Keratinocyte (primary cell): ENCODE measurements around the gene URM1. TPM values are rescaled to one million over a fixed set of nuclear protein-coding genes. Genes with fewer than 3 reads are reported as not detected.

Experiments used
- DNase-seq: peaks from one replicate; pipeline ENCODE4 v3.0.0-alpha.2; 2011; ENCODE audit warnings: low read depth, missing footprints, low spot score
- FAIRE-seq: peaks from 2 replicates; lab custom pipeline; 2011; peaks lifted over from hg19 to GRCh38; lab: Jason Lieb, UNC
- H2AFZ ChIP-seq: 2 replicates; pipeline ENCODE4 v1.6.0; 2012; ENCODE audit warnings: low read length, control low read depth, inconsistent platforms; ENCODE audit not compliant: control insufficient read depth
- H3K27ac ChIP-seq: 2 replicates; pipeline ENCODE4 v1.5.1; 2011; ENCODE audit warnings: low read length; ENCODE audit not compliant: control insufficient read depth, insufficient read depth
- H3K27me3 ChIP-seq: 3 replicates; pipeline ENCODE4 v1.6.0; 2011; ENCODE audit warnings: low read length; ENCODE audit not compliant: control insufficient read depth, insufficient read depth; ENCODE audit errors: extremely low read depth
- H3K36me3 ChIP-seq, 2 experiments: 2 replicates in 1 of 2; 3 replicates in 1 of 2; pipeline ENCODE4 v1.5.1; 2011; ENCODE audit warnings: low read length in 2 of 2, mild to moderate bottlenecking in 1 of 2; ENCODE audit not compliant: control insufficient read depth in 2 of 2, insufficient read depth in 2 of 2; ENCODE audit errors: extremely low read depth in 1 of 2
- H3K4me1 ChIP-seq: 3 replicates; pipeline ENCODE4 v1.5.1; 2011; ENCODE audit warnings: low read length; ENCODE audit not compliant: control insufficient read depth, insufficient read depth; ENCODE audit errors: extremely low read depth
- H3K4me2 ChIP-seq: 3 replicates; pipeline ENCODE4 v1.6.0; 2011; ENCODE audit warnings: low read depth, low read length; ENCODE audit not compliant: control insufficient read depth, insufficient read depth; ENCODE audit errors: extremely low read depth
- H3K4me3 ChIP-seq, 3 experiments: fragments of 200-600 bp in 1 of 3; sonication (generic) in 1 of 3; 2 replicates in 2 of 3; 3 replicates in 1 of 3; pipeline ENCODE4 v1.5.1; 2011 to 2016; ENCODE audit warnings: low read length in 3 of 3, mild to moderate bottlenecking in 3 of 3, control low read depth in 2 of 3, inconsistent platforms in 1 of 3, low read depth in 1 of 3, mixed read lengths in 1 of 3, mixed run types in 1 of 3, moderate library complexity in 1 of 3; ENCODE audit not compliant: control insufficient read depth in 2 of 3, insufficient read depth in 2 of 3; ENCODE audit errors: extremely low read depth in 1 of 3
- H3K79me2 ChIP-seq: 2 replicates; pipeline ENCODE4 v1.6.0; 2012; ENCODE audit warnings: low read length; ENCODE audit not compliant: control insufficient read depth, insufficient read depth
- H3K9ac ChIP-seq: 3 replicates; pipeline ENCODE4 v1.6.0; 2011; ENCODE audit warnings: low read length; ENCODE audit not compliant: control insufficient read depth, insufficient read depth; ENCODE audit errors: extremely low read depth
- H3K9me1 ChIP-seq: 3 replicates; pipeline ENCODE4 v1.6.0; 2011; ENCODE audit warnings: low read length; ENCODE audit not compliant: control insufficient read depth, insufficient read depth; ENCODE audit errors: extremely low read depth
- H3K9me3 ChIP-seq: 2 replicates; pipeline ENCODE4 v1.5.1; 2012; ENCODE audit warnings: low read depth, low read length; ENCODE audit not compliant: control insufficient read depth
- H4K20me1 ChIP-seq: 3 replicates; pipeline ENCODE4 v1.6.0; 2011; ENCODE audit warnings: low read length; ENCODE audit not compliant: control insufficient read depth, insufficient read depth; ENCODE audit errors: extremely low read depth
- EZH2 ChIP-seq: IDR thresholded peaks from one replicate; pipeline ENCODE4 v1.6.1; 2012; ENCODE audit warnings: inconsistent platforms, mild to moderate bottlenecking, low read length, moderate library complexity
- dilution Hi-C: fragments of 300-500 bp; cut with MboI; formaldehyde crosslinking; loops from one replicate; pipeline ENCODE4 v1.7.0; 2020; ENCODE audit warnings: low sequenced_read_pairs; ENCODE audit not compliant: extremely low pct_ligation_motif_present
- polyA plus RNA-seq, 5 experiments: library from polyadenylated mRNA; depleted of rRNA in 3 of 5; stranded (reverse) in 3 of 5; stranded (forward) in 1 of 5; unstranded in 1 of 5; fragments of >200 nt; gene quantifications; 1 replicate in 1 of 5; 2 replicates in 3 of 5; 3 replicates in 1 of 5; pipeline versions ENCODE4 v1.2.1 to v1.2.3, GENCODE V29; 2011 to 2012; ENCODE audit warnings: missing spikeins in 2 of 5, low read depth in 1 of 5, low replicate concordance in 1 of 5
- TF ChIP-seq, protein P1 (sequence below), 3 experiments: IDR thresholded peaks in 1 of 3; conservative IDR thresholded peaks in 1 of 3; optimal IDR thresholded peaks in 1 of 3; 2 replicates in 2 of 3; 3 replicates in 1 of 3; pipeline versions ENCODE3 to v1.5.1; 2011; ENCODE audit warnings: low read length in 3 of 3, mild to moderate bottlenecking in 3 of 3, moderate library complexity in 2 of 3, control low read depth in 1 of 3, inconsistent platforms in 1 of 3; ENCODE audit not compliant: insufficient read depth in 2 of 3; ENCODE audit errors: extremely low read depth in 1 of 3

Gene URM1
- polyA plus RNA-seq, 1 donor (not counting 4 experiments of a cell fraction or from before 2014, with no cell fraction given): 29.1 TPM

DNA sequence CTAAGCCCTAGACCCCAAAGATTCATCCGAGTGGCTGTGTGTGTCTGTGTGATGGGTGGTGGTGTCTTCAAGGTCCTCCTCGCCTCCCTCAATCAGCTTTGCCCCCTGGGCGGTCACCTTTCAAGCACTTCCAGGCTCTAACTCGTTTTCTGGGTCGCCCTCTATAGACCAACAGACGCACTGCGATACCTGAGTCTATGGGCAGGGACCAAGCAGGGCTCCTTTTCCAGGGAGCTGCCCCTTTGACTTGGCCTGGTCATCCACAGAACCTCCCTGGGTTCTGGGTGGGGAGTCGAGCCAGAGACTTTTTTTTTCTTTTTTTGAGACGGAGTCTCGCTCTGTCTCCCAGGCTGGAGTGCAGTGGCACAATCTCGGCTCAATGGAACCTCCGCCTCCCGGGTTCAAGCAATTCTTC, 29.7 kb upstream of the URM1 start:
- no peak for FAIRE-seq
- Histone ChIP-seq H3K36me3 (peaks cover 22 to 25% of the 10 kb centered on the region in 2 experiments), H4K20me1 (peaks cover 2% of the 10 kb centered on the region), H3K4me1 (no peaks in the 10 kb centered on the region), H3K27ac (peak overlapping the region; percentile 11), H3K27me3 (no peaks in the 10 kb centered on the region), H3K9ac (peak overlapping the region; percentile 78), H3K9me1 (no peaks in the 10 kb centered on the region), H2AFZ (peak overlapping the region; percentile 17), H3K79me2 (peaks cover 7% of the 10 kb centered on the region), H3K9me3 (no peaks in the 10 kb centered on the region), H3K4me3 (peak overlapping the region; percentile 85 to 95 (median 90)), H3K4me2 (peak overlapping the region; percentile 75)
- dilution Hi-C loops: no loop called here
- TF ChIP-seq, protein P1, sequence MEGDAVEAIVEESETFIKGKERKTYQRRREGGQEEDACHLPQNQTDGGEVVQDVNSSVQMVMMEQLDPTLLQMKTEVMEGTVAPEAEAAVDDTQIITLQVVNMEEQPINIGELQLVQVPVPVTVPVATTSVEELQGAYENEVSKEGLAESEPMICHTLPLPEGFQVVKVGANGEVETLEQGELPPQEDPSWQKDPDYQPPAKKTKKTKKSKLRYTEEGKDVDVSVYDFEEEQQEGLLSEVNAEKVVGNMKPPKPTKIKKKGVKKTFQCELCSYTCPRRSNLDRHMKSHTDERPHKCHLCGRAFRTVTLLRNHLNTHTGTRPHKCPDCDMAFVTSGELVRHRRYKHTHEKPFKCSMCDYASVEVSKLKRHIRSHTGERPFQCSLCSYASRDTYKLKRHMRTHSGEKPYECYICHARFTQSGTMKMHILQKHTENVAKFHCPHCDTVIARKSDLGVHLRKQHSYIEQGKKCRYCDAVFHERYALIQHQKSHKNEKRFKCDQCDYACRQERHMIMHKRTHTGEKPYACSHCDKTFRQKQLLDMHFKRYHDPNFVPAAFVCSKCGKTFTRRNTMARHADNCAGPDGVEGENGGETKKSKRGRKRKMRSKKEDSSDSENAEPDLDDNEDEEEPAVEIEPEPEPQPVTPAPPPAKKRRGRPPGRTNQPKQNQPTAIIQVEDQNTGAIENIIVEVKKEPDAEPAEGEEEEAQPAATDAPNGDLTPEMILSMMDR (optimal IDR thresholded peaks at IDR 0.05 in 1 of 3, IDR thresholded peaks at IDR 0.05 in 1 of 3, conservative IDR thresholded peaks at IDR 0.05 in 1 of 3; ENCODE audit: extremely low read depth in 1 of 3, insufficient read depth in 2 of 3, low read length in 3 of 3): peak; percentile 72 to 83 (median 83)
- TF ChIP-seq EZH2: no peak
- DNase-seq: peak; percentile 36

DNA sequence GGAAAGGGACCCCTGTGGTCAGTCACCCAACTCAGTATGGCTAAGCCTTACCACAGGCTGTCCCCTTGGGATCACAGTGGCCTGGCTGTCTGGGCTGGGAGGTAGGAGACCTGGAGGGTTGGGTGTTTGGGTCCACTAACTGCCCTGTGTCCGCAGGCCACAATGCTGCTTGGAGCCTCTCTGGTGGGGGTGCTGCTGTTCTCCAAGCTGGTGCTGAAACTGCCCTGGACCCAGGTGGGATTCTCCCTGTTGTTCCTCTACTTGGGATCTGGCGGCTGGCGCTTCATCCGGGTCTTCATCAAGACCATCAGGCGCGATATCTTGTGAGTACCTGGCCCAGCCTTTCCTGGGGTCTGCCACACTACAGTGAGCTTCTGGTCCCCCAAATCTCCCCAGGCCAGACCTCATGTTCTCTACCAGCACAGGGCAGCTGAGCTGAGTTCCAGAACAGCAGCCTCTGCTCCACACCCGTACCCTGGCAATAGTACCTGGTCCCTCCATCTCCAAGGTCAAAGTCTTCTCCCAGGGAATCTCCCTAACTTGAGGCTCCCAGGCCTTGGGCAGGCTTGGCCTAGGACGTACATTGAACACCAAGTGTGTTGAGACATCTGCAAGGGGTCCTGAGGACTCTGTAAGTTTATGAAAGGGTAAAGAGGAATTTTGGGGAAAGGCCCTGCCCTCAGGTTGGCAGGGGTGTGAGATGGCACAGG, 28.0 kb upstream of the URM1 start:
- Histone ChIP-seq H3K9me3 (no peaks in the 10 kb centered on the region), H3K27ac (no peak overlapping the region), H3K79me2 (peaks cover 7% of the 10 kb centered on the region), H3K36me3 (peaks cover 31 to 33% of the 10 kb centered on the region in 2 experiments), H3K4me3 (no peak overlapping the region), H3K27me3 (no peaks in the 10 kb centered on the region), H3K9ac (no peak overlapping the region), H2AFZ (no peak overlapping the region), H3K4me2 (no peak overlapping the region), H3K9me1 (no peaks in the 10 kb centered on the region), H3K4me1 (no peaks in the 10 kb centered on the region), H4K20me1 (peaks cover 2% of the 10 kb centered on the region)
- FAIRE-seq: no peak
- dilution Hi-C loops: no loop called here
- TF ChIP-seq EZH2: no peak
- TF ChIP-seq, protein P1 (optimal IDR thresholded peaks at IDR 0.05 in 1 of 3, IDR thresholded peaks at IDR 0.05 in 1 of 3, conservative IDR thresholded peaks at IDR 0.05 in 1 of 3; ENCODE audit: extremely low read depth in 1 of 3, insufficient read depth in 2 of 3, low read length in 3 of 3): no peak
- no peak for DNase-seq
